ENCODE results near the gene PLEKHG1. TPM values are rescaled to one million over a fixed set of nuclear protein-coding genes. Genes with fewer than 3 reads are reported as not detected.
A peak's percentile ranks its signal among the peaks of the same experiment; 100 is the strongest.

The PLEKHG1 gene
- 0.23 and 1.7 TPM in 2 replicates for total RNA-seq (2014; rRNA removed; shearing (Covaris generic); ENCODE audit: low replicate concordance)

DNA sequence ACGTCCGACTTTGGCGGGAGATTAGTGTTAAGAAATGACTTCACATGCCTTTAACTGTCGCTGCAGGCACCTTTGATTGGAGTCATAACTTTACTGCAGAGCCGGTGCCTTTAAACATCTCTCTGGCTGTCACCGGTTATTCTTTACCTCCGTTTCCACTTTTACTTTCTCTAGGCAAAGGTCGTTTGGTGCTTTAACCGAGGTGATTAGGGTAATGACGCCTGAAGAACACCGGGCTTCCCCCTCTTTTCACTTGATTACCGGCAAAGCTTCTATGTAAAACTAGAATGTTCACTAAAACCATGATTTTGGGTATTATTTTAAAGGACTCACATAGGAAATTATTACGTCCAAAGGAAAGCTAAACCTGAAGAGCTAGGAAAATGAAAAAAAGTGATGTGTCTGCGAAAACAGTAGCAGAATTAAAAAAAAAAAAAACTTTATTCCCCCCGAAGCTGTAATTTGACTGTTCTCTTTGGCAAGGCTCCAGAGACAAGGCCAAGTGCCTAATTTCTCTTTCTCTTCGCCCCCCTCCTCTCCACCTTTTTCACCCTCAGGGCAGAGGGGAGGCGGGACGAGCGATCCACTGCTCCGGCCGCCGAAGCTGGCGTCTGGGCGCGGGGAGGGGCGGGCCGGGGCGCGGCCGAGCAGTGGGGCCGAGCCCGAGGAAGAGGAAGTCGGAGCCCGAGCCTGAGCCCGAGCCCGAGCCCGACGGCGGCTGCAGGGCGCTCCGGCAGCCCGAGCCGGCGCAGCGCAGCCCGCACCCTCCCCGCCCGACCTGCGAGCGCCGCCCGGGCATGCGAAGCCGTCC is at the start of gene PLEKHG1:
TSS of gene PLEKHG1 (plus strand) at position 687 of the 811 bp plus-strand sequence. CDS start 133,797 bp downstream, outside the sequence.
- in situ Hi-C loops (cut with HindIII; ENCODE audit: low pct_unique_long_range_greater_than_20kb, low sequenced_read_pairs) = no loop called here
- peak; percentile 47 for DNase-seq (ENCODE audit: low read depth)

DNA sequence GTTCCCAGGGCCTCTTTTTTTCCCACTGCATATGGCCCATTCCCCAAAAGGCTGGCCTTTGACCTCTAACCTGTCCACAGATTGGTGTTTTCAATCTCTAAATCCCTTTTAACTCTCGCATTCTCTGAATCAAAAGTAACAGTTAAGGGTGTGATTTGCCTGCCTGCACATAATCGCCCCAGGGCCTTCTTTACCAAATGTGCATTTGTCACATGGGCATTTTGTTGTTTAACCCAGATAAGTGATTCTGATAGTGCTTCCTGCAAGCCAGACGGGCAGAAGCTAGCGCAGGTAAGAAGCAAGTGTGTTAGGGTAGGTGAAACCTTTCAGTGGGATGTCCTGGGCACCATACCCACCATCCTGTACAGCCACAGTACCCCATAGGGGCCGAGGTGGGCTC is 49.4 kb upstream of the PLEKHG1 start:
- in situ Hi-C loops (cut with HindIII; ENCODE audit: low pct_unique_long_range_greater_than_20kb, low sequenced_read_pairs) = no loop called here
- DNase-seq (ENCODE audit: low read depth) = no peak

DNA sequence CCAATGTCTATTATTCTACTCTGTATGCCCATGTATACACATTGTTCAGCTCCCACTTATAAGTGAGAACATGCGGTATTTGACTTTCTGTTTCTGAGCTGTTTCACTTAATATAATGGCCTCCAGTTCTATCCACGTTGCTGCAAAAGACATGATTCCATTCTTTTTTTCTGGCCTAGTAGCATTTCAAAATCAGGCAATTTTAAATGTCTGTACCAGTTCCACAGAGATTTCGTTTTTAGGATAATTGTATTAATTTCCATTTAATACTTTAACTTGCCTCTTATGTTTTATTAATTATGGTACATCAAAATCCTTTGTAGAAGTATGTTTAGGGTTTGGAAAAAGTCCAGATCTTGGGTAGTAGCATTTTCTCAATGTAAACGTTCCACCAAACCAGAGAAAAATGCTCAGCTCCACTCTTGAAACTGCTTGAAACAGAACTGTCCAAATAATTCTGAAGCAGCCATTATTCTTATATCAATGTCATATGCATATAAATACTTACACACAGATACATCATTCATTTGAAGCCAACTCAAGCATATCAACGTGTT is 42.6 kb upstream of the PLEKHG1 start:
- DNase-seq (ENCODE audit: low read depth) = no peak
- in situ Hi-C loops (cut with HindIII; ENCODE audit: low pct_unique_long_range_greater_than_20kb, low sequenced_read_pairs) = no loop called here

DNA sequence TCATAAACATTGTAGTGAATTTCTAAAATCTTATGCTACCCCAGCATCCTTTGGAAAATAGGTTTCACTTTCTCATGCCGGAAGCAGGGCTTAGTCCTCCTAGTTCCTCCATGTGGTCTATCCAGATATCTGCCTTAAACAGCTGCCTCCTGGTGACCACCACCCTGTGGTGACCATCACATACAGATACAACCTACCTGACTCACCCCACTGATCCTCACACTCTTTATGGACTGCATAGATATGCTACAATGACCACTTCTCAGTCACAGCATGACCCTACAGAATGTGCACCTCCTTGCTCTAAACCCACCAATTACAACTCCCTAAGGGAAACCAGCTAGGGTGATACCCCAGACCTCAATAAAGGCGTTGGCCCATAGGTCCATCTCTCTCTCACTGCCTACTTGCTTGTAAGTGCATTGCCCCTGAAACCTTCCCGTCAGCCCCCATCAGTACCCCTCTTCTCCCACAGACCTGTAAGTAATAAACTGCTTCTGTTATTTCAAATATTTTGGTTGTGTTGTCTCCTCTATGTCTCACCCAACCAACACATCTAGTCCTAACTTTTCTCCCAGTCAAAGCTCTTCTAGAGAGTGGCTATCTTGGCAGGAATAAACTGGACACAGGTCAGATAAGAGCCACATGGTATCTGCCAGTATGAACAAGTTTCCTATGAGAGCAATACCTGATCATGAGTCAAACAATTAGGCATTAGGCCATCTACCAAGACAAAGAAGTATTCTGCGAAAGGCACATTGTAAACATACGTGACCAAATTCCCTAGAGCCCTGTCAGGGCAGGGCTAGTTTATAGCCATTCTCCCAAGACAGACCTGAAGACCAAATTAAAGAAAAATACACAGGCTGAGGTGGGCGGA is 39.4 kb upstream of the PLEKHG1 start:
- no peak for DNase-seq (ENCODE audit: low read depth)
- in situ Hi-C loops (cut with HindIII; ENCODE audit: low pct_unique_long_range_greater_than_20kb, low sequenced_read_pairs) = no loop called here

DNA sequence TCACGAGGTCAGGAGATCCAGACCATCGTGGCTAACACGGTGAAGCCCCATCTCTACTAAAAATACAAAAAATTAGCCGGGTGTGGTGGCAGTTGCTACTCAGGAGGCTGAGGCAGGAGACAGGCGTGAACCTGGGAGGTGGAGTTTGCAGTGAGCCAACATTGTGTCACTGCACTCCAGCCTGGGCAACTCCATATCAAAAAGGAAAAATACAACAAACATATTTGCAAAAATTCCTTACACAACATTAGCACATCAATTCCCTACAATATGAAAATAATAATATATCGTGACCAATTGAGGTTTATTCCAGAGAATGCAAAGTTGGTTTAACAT is 38.8 kb upstream of the PLEKHG1 start:
- in situ Hi-C loops (cut with HindIII; ENCODE audit: low pct_unique_long_range_greater_than_20kb, low sequenced_read_pairs) = no loop called here
- DNase-seq (ENCODE audit: low read depth) = no peak

DNA sequence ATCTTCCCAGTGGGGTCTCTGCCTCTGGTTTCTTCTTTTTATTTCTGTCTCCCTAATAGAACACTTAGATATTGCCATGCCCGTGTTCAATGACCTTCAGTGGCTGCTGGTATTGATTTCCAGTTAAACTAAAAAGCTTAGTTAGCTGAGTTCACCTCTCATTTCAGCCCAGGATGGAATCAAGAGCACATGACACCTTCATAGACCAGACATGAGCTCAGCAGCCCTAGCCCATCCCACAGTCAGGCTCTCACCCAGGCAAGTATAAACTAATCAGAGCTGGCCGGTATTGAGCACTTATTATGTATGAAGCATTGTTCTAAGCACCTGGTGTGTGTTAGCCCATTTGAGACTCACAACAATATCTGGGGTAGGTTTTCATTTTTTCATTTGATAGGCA is 33.7 kb upstream of the PLEKHG1 start:
- DNase-seq (ENCODE audit: low read depth) = no peak
- in situ Hi-C loops (cut with HindIII; ENCODE audit: low pct_unique_long_range_greater_than_20kb, low sequenced_read_pairs) = no loop called here

DNA sequence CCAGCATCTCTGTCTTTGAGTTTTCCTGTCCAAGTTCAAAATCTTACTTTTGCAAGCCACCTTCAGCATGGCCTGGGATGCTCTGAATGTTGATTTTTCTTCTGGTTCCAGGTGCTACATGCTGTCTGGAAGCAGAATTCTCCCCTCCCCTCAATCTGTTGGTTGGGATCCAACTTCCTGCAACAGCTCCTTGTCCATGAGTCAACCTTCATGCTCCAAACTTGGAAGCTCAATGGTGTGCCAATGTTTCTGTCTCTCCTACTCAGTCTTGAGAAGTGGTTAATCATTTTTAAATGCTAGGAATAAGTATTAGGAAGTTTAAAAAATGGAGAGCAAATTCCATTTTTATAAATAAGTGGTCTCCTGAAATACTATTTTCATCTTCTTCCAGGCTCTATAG is 33.2 kb upstream of the PLEKHG1 start:
- in situ Hi-C loops (cut with HindIII; ENCODE audit: low pct_unique_long_range_greater_than_20kb, low sequenced_read_pairs) = no loop called here
- DNase-seq (ENCODE audit: low read depth) = no peak

DNA sequence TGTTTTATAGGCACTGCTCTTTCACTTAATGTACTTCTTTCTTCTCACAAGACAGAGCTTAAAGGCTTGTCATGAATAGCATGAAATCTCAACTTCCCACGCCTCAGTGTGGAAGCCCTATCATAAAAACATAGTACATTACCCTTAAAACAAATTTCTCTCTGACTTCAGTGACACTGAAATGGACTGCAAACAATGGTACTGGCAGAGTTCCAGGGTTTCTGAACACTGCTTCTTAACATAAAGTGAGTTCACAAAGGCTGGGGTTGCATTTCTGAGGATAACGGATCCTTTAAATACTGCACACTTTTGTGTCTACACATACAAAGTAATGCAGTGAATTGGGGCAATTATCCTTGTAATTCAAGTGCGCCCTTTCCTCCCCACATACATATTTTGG is 32.3 kb upstream of the PLEKHG1 start:
- DNase-seq (ENCODE audit: low read depth) = no peak
- in situ Hi-C loops (cut with HindIII; ENCODE audit: low pct_unique_long_range_greater_than_20kb, low sequenced_read_pairs) = no loop called here

DNA sequence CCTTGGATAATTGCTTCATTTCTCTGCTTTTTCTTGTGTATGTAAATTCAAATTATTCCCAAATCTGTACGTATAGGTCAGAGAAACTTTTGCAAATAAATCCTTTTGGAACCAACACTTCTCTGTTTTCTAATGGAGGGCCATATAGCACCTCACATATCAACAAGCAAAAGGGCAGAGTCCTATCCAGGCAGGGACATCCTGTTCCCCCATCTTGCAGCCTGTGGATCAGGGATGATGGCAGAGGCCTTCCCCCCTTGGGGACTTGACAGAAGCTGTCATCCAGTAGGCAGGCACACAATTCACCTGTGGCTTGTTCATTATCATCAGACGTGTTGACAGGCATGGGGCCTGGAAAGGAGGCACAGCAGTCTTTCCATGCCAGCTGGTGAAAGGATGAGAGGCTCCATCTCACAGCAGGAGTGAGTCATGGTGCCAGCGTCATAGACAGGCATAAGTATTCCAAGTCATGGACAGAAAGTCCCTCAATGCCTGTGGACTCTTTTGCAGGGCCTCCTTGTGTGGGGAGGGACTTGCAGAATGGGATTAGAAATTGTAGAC is 31.8 kb upstream of the PLEKHG1 start:
- no peak for DNase-seq (ENCODE audit: low read depth)
- in situ Hi-C loops (cut with HindIII; ENCODE audit: low pct_unique_long_range_greater_than_20kb, low sequenced_read_pairs) = no loop called here

DNA sequence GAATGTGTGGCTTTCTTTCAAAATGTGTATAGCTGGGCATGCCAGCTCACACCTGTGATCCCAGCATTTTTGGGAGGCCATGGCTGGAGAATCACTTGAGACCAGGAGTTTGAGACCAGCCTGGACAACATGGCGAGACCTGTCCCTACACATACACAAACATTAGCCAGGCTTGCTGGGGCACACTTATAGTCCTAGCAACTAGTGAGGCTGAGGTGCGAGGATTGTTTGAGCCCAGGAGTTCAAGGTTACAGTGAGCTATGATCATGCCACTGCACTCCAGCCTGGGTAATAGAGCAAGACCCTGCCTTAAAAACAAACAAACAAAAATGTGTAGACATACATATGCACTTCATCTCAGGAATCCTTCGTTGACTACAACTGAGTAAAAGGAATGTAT is 31.1 kb upstream of the PLEKHG1 start:
- no peak for DNase-seq (ENCODE audit: low read depth)
- in situ Hi-C loops (cut with HindIII; ENCODE audit: low pct_unique_long_range_greater_than_20kb, low sequenced_read_pairs) = no loop called here

DNA sequence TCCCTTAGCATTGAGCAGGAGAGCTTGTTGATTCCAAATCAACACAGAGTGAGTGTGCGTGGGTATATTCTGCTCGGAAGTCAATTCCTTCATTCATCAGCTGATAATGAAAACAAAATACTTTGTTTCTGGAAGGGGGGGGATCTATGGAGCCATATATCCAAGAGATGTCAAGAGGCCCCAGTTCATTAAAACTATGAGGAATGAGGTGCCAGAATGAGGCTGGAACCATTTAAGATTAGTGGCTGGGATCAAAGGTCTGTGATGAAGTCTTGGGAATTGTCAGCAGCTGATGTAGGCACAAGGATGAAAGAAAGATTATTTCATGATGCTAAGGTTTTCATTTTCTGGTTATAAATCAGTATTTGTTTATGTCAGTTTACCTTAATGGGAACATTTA is 30.5 kb upstream of the PLEKHG1 start:
- in situ Hi-C loops (cut with HindIII; ENCODE audit: low pct_unique_long_range_greater_than_20kb, low sequenced_read_pairs) = no loop called here

DNA sequence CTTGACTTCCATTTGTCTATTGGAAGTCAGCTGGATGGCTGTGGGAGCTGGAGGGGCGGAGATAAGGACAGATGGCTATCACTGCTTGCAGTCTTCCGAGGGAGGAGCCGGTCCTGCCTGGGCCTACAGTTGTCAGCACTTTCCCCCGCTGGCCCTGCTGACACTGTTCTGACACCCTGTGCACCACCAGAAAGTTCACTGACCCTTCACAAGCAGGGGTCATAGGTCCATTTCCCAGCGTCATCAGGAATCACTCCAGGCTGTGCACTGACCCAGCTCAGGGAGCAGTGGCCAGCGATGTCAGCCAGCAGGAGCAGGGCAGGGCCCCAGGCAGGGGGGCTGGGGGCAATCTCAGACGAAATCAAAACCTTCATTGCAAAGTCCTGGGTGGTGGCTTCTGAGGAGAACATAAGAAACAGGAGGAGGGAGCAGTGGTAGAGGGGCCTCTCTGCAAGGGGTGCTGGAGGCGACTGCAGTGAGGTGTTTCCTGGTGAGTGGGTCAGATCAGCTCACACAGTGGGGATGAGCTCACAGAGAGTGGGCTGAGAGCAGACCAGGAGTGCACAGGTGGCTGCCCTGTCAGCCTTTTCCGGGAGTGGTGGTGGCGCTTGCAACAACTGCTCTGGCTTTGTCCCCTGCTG is 26.5 kb upstream of the PLEKHG1 start:
- in situ Hi-C loops (cut with HindIII; ENCODE audit: low pct_unique_long_range_greater_than_20kb, low sequenced_read_pairs) = no loop called here

More for the DNA sequence above, 30.5 kb upstream of the PLEKHG1 start:
- no peak for DNase-seq (ENCODE audit: low read depth)

DNA sequence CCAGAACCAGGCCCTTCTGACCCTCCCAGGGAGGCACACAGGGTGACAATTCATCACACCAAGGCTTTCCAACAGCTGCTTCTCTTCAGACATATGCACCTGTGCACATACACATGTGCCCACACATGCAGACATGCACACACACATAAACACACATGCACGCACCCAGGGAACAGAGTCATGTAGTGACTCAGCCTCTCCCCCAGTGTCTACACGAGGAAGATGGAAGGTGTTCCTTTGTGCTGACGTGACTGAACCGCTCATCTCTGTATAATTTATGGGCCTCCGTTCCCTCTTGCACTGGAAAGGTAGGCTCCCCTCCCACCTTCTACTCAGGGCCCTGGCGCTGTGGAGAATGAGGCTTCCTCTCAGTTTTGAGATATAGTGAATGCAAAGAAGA is 23.8 kb upstream of the PLEKHG1 start:
- DNase-seq (ENCODE audit: low read depth) = no peak
- in situ Hi-C loops (cut with HindIII; ENCODE audit: low pct_unique_long_range_greater_than_20kb, low sequenced_read_pairs) = no loop called here

More for the DNA sequence above, 26.5 kb upstream of the PLEKHG1 start:
- peak; percentile 54 for DNase-seq (ENCODE audit: low read depth)

DNA sequence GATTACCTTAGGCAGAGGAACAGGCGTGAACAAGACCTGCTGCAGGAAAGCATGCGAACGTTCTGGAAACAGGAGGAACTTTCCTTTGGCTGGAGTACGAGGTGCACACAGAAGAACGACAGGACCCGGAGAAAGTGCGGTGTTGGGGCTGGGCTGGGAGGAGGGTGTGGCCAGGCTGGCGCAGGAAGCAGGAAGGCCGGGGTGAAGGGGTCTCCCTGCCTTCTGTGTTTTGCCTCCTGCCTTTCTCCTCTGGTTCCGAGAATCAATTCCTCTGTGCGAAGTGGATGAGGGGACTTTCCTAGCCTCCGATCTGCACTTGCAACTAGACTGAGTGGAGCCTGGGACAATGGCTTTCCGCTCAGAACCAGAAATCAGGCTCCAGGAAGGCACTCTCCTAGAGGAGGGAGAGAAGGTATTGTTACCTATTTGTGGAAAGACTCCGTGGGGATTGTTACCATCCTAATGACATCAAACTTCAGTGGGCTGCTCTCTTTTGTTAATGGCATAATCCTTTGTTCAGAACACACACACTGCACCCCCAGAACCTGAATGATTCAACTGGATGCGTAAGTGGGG is 22.9 kb upstream of the PLEKHG1 start:
- in situ Hi-C loops (cut with HindIII; ENCODE audit: low pct_unique_long_range_greater_than_20kb, low sequenced_read_pairs) = no loop called here
- no peak for DNase-seq (ENCODE audit: low read depth)

DNA sequence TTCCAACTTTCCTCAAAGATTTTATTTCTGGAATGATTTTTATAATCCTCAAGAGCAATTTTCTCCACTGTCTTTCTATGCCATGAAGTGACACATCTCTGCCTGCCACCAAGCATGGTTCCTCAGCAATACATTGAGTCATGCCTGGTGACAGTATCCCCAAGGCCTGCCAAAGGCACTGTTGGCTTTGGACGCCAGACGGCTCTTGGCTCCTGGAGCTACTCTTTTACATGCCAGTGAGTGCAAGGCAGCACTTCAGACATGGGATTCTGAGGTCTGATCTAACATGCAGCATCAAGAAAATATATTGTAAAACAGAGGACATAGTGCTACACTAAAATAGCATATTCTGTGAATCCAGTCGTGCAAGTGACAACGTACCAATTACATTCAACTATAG is 20.1 kb upstream of the PLEKHG1 start:
- in situ Hi-C loops (cut with HindIII; ENCODE audit: low pct_unique_long_range_greater_than_20kb, low sequenced_read_pairs) = no loop called here
- no peak for DNase-seq (ENCODE audit: low read depth)

DNA sequence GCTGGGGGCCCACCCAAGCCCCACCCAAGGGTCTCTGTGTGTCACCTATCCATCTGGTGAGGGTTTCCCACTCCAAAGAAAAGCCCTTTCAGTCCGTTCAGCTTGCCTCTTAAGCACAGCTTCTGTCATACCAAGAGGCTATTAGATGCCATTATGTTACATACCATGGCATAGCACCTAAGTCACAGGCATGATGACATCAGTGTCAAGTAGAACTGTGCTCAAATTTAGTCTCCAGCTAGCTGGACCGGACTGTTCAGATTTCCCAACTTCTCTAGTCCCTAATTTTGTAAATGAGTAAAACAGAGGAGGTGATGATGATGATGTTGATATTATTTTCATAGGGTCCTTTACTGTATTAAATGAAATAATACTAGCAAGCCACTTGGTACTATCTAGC is 19.2 kb upstream of the PLEKHG1 start:
- no peak for DNase-seq (ENCODE audit: low read depth)
- in situ Hi-C loops (cut with HindIII; ENCODE audit: low pct_unique_long_range_greater_than_20kb, low sequenced_read_pairs) = no loop called here

DNA sequence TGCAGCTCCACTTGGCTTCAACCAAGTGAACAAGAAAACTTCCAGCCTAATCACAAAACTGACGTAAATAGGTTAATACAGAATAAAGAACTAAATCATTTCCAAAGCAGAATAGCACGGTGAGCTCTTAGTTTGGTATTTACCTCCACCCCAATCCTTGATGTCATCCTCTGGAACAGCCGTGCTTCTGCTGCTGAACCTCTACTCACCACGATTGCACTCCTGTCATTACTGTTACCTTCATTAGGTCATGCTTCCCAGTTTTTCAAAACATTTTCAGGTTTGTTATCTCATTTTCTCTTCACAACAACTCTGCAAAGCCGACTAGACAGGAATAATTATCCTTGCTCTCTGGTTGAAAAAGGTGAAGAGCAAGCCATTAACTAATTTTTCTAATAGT is 15.6 kb upstream of the PLEKHG1 start:
- in situ Hi-C loops (cut with HindIII; ENCODE audit: low pct_unique_long_range_greater_than_20kb, low sequenced_read_pairs) = no loop called here
- DNase-seq (ENCODE audit: low read depth) = no peak

DNA sequence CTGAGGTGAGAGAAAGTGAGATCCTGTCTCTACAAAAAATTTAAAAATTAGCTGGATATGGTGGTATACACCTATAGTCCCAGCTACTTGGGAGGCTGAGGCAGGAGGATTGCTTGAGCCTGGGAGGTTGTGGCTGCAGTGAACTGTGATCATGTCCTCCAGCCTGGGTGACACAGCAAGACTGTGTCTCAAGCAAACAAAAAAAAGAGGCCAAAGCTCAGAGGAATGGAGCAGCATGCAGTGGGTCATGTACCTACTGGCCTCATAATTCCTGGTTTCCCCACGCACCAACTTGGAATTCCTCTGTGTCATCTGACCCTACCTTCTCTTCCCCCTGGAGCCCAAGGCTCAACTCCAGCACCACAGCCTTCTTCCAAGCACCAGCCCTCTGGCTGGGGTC is 15.1 kb upstream of the PLEKHG1 start:
- DNase-seq (ENCODE audit: low read depth) = no peak
- in situ Hi-C loops (cut with HindIII; ENCODE audit: low pct_unique_long_range_greater_than_20kb, low sequenced_read_pairs) = no loop called here

Data from Caki2 (cell line).